ENCODE results near the gene MIEN1. TPM values are rescaled to one million over a fixed set of nuclear protein-coding genes. Genes with fewer than 3 reads are reported as not detected.

MIEN1 gene
- total RNA-seq, 1 donor from 2014 or later = 38.9 TPM

GRCh38 chr17:39756380-39757079 is 26.2 kb upstream of the MIEN1 start:
- Histone ChIP-seq H3K4me1 (ENCODE audit: insufficient read depth, low read length) (peaks cover 19% of the 10 kb centered on the region), H3K9ac (ENCODE audit: low read length) (no peak overlapping the region), H2AFZ (ENCODE audit: low read depth, low read length) (no peak overlapping the region), H3K4me3 (ENCODE audit: insufficient read depth, low read depth, low read length) (no peak overlapping the region), H3K27ac (ENCODE audit: low read depth, low read length) (no peak overlapping the region), H3K79me2 (ENCODE audit: insufficient read depth, low read length) (no peaks in the 10 kb centered on the region), H3K4me2 (ENCODE audit: low read length) (no peak overlapping the region), H3K36me3 (ENCODE audit: insufficient read depth, low read length) (no peaks in the 10 kb centered on the region), H4K20me1 (ENCODE audit: insufficient read depth, low read length) (no peaks in the 10 kb centered on the region), H3K9me3 (ENCODE audit: insufficient read depth, low read depth, low read length) (no peaks in the 10 kb centered on the region), H3K27me3 (ENCODE audit: insufficient read depth, low read length) (no peaks in the 10 kb centered on the region)
- H3K4me1 Mint-ChIP-seq (ENCODE audit: low read depth, unreplicated experiment) = peaks cover 45% of the 10 kb centered on the region
- H3K36me3 Mint-ChIP-seq (ENCODE audit: low read depth, unreplicated experiment) = no peaks in the 10 kb centered on the region
- DNase-seq (ENCODE audit: low read depth) (no peak), FAIRE-seq (no peak)
- no peaks in the 10 kb centered on the region for H3K27me3 Mint-ChIP-seq (ENCODE audit: low read depth, unreplicated experiment)
- peaks cover 2% of the 10 kb centered on the region for H3K9me3 Mint-ChIP-seq (ENCODE audit: unreplicated experiment)
- H3K4me3 Mint-ChIP-seq (ENCODE audit: unreplicated experiment) = peak overlapping the region; percentile 45
- H3K27ac Mint-ChIP-seq (ENCODE audit: unreplicated experiment) = peak overlapping the region; percentile 88
- TF ChIP-seq EZH2 (IDR thresholded peaks at IDR 0.05; ENCODE audit: insufficient read depth, low read length) = no peak

- Histone ChIP-seq H3K27ac (ENCODE audit: low read depth, low read length) (no peak overlapping the region), H3K4me3 (ENCODE audit: insufficient read depth, low read depth, low read length) (no peak overlapping the region), H4K20me1 (ENCODE audit: insufficient read depth, low read length) (no peaks in the 10 kb centered on the region), H2AFZ (ENCODE audit: low read depth, low read length) (peak overlapping the region; percentile 50), H3K4me1 (ENCODE audit: insufficient read depth, low read length) (peaks cover 19% of the 10 kb centered on the region), H3K27me3 (ENCODE audit: insufficient read depth, low read length) (no peaks in the 10 kb centered on the region), H3K4me2 (ENCODE audit: low read length) (peak overlapping the region; percentile 7), H3K79me2 (ENCODE audit: insufficient read depth, low read length) (no peaks in the 10 kb centered on the region), H3K36me3 (ENCODE audit: insufficient read depth, low read length) (no peaks in the 10 kb centered on the region), H3K9me3 (ENCODE audit: insufficient read depth, low read depth, low read length) (no peaks in the 10 kb centered on the region), H3K9ac (ENCODE audit: low read length) (peak overlapping the region; percentile 48)
- peaks cover 2% of the 10 kb centered on the region for H3K9me3 Mint-ChIP-seq (ENCODE audit: unreplicated experiment)
- H3K27me3 Mint-ChIP-seq (ENCODE audit: low read depth, unreplicated experiment) = no peaks in the 10 kb centered on the region
- TF ChIP-seq CTCF (IDR thresholded peaks at IDR 0.05; ENCODE audit: insufficient read depth, low read depth, low read length) (no peak), EZH2 (IDR thresholded peaks at IDR 0.05; ENCODE audit: insufficient read depth, low read length) (no peak)
- no peaks in the 10 kb centered on the region for H3K36me3 Mint-ChIP-seq (ENCODE audit: low read depth, unreplicated experiment)
- peak overlapping the region; percentile 45 for H3K4me3 Mint-ChIP-seq (ENCODE audit: unreplicated experiment)
- peak overlapping the region; percentile 88 for H3K27ac Mint-ChIP-seq (ENCODE audit: unreplicated experiment)
- H3K4me1 Mint-ChIP-seq (ENCODE audit: low read depth, unreplicated experiment) = peaks cover 45% of the 10 kb centered on the region
- FAIRE-seq = no peak
- no peak for DNase-seq (ENCODE audit: low read depth)
Observed at GRCh38 chr17:39755554-39756379, 25.4 kb upstream of the MIEN1 start.

GRCh38 chr17:39754958-39755553 is 24.7 kb upstream of the MIEN1 start:
- H3K27ac Mint-ChIP-seq (ENCODE audit: unreplicated experiment) = peak overlapping the region; percentile 88
- H3K36me3 Mint-ChIP-seq (ENCODE audit: low read depth, unreplicated experiment) = no peaks in the 10 kb centered on the region
- peaks cover 47% of the 10 kb centered on the region for H3K4me1 Mint-ChIP-seq (ENCODE audit: low read depth, unreplicated experiment)
- H3K27ac ChIP-seq (ENCODE audit: low read depth, low read length) = no peak overlapping the region
- peaks cover 19% of the 10 kb centered on the region for H3K4me1 ChIP-seq (ENCODE audit: insufficient read depth, low read length)
- no peaks in the 10 kb centered on the region for H3K9me3 ChIP-seq (ENCODE audit: insufficient read depth, low read depth, low read length)
- TF ChIP-seq CTCF (IDR thresholded peaks at IDR 0.05; ENCODE audit: insufficient read depth, low read depth, low read length) (no peak), EZH2 (IDR thresholded peaks at IDR 0.05; ENCODE audit: insufficient read depth, low read length) (no peak)
- H3K9me3 Mint-ChIP-seq (ENCODE audit: unreplicated experiment) = peaks cover 2% of the 10 kb centered on the region
- no peak for DNase-seq (ENCODE audit: low read depth)
- peak overlapping the region; percentile 79 for H3K9ac ChIP-seq (ENCODE audit: low read length)
- no peaks in the 10 kb centered on the region for H3K36me3 ChIP-seq (ENCODE audit: insufficient read depth, low read length)
- H3K27me3 Mint-ChIP-seq (ENCODE audit: low read depth, unreplicated experiment) = no peaks in the 10 kb centered on the region
- peak overlapping the region; percentile 99 for H2AFZ ChIP-seq (ENCODE audit: low read depth, low read length)
- no peaks in the 10 kb centered on the region for H4K20me1 ChIP-seq (ENCODE audit: insufficient read depth, low read length)
- H3K4me3 Mint-ChIP-seq (ENCODE audit: unreplicated experiment) = peak overlapping the region; percentile 42
- peak overlapping the region; percentile 62 for H3K4me3 ChIP-seq (ENCODE audit: insufficient read depth, low read depth, low read length)
- no peak for FAIRE-seq
- H3K4me2 ChIP-seq (ENCODE audit: low read length) = peak overlapping the region; percentile 91
- H3K79me2 ChIP-seq (ENCODE audit: insufficient read depth, low read length) = no peaks in the 10 kb centered on the region
- no peaks in the 10 kb centered on the region for H3K27me3 ChIP-seq (ENCODE audit: insufficient read depth, low read length)
